A549 treated with DMSO at 1 μM for 4 hours (cell line): ENCODE data around the gene CACNG3. TPM values are rescaled to one million over a fixed set of nuclear protein-coding genes. Genes with fewer than 3 reads are reported as not detected.

Experiments used
- total RNA-seq: library from RNA; stranded (reverse); fragments of 200-300 nt; extraction: Qiagen RNA extraction; gene quantifications from 5 replicates; pipeline ENCODE4 v1.2.3, GENCODE V29; 2022; ENCODE audit warnings: low read depth

CACNG3 gene
- total RNA-seq = not detected in 5 replicates

DNA sequence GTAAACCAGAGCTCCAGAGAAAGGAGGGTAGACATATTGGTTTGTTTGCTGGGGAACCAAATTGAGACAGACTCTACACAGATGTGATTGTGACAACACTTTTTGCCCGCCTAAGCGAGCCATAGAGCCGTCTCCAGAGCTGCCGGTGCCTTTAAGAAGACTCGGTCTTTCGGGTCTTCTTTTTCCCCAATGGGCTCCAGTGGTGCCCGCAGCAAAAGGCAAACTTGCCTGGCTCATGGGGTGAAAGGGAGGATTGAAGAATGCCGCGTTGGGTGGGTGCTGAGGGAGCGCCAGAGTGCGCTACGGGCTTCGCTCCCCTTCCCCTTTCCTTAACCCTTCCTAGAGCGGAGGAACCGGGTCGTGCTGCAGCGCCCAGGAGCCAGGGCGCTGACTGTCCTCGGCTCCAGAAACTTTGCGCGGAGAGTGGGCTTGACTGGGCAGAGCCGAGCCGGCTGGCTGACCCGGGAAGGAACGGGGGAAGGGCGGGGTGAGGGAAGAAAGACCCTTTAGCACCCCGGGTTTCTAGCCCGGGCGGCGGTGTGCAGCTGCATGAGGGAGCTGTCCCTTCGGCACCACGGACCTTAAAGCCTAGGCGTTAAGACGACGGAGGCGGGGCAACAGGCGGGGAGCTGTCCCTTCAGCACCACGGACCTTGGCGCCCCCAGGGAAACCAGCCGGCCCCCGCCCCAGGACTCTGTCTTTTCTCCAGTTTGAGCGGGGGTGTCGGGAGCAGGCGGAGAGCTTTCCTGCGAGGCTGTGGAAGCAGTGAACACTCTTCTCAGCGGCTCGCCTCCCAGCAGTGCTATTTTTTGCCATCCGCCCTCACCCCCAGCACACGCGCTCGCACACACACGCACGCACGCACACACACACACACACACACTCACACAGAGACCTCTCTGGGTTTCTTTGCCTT is at the start of gene CACNG3:
TSS of gene CACNG3 (plus strand) at position 880 of the 916 bp plus-strand sequence. CDS start 420 bp downstream, outside the sequence.

